Suprapubic skin (tissue), 4 donors: ENCODE measurements around the gene KLC4.

Experiments
- CTCF ChIP-seq, 2 donors: fragments of 200-600 bp in 1 of 2; fragments of 450-650 bp in 1 of 2; sonication (generic) in 1 of 2; IDR thresholded peaks; one replicate each; pipeline ENCODE4 v1.5.1; 2016 to 2019; ENCODE audit warnings: antibody characterized with exemption in 2 of 2, mild to moderate bottlenecking in 1 of 2, moderate library complexity in 1 of 2
- POLR2A ChIP-seq, 2 donors: fragments of 450-650 bp; IDR thresholded peaks; one replicate each; pipeline ENCODE4 v1.6.1; 2017; ENCODE audit warnings: antibody characterized with exemption in 2 of 2, mild to moderate bottlenecking in 2 of 2, moderate library complexity in 2 of 2
- POLR2AphosphoS5 ChIP-seq, 3 donors: sonication (generic); formaldehyde crosslinking; IDR thresholded peaks; one replicate each; pipeline ENCODE4 v1.6.1; 2017; ENCODE audit warnings: antibody characterized with exemption in 3 of 3

GRCh38 chr6:43113431-43114260, 54.2 kb downstream of the KLC4 start:
- TF ChIP-seq CTCF (IDR thresholded peaks at IDR 0.05) (no peak), POLR2AphosphoS5 (IDR thresholded peaks at IDR 0.05) (no peak), POLR2A (IDR thresholded peaks at IDR 0.05) (no peak)
